Panc1 (cell line): ENCODE measurements around the gene DAB2IP.

Experiments used
- POLR2AphosphoS5 ChIP-seq: IDR thresholded peaks from 2 replicates; pipeline ENCODE4 v1.6.1; 2012; ENCODE audit warnings: mild to moderate bottlenecking, low read depth, low read length, moderate library complexity
- TF ChIP-seq, protein P1 (sequence below): fragments of 450-650 bp; IDR thresholded peaks from 2 replicates; pipeline ENCODE4 v1.5.1; 2017; ENCODE audit warnings: mild to moderate bottlenecking

DNA sequence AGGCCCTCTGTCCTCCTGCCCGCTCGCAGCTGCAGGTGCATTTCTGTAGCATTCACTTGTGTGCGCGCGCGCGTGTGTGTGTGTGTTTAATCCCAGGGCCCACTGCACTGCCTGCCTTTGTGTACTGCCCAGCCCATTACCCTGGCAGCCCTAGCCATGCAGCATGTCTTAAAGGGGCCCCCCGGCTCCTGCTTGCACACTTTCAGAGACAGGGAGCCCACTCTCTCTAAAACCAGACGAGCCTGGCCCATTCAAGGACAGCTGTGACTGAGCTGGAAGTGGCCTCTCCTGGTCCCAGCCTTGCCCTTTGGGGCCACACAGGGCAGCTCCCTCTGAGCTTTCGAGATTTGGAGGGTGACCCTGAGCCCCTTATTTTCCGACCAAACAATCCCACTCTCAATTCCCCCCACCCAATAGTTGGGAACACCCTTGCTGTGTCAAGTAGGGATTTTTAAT lies 98.9 kb downstream of the DAB2IP start:
- TF ChIP-seq, protein P1, sequence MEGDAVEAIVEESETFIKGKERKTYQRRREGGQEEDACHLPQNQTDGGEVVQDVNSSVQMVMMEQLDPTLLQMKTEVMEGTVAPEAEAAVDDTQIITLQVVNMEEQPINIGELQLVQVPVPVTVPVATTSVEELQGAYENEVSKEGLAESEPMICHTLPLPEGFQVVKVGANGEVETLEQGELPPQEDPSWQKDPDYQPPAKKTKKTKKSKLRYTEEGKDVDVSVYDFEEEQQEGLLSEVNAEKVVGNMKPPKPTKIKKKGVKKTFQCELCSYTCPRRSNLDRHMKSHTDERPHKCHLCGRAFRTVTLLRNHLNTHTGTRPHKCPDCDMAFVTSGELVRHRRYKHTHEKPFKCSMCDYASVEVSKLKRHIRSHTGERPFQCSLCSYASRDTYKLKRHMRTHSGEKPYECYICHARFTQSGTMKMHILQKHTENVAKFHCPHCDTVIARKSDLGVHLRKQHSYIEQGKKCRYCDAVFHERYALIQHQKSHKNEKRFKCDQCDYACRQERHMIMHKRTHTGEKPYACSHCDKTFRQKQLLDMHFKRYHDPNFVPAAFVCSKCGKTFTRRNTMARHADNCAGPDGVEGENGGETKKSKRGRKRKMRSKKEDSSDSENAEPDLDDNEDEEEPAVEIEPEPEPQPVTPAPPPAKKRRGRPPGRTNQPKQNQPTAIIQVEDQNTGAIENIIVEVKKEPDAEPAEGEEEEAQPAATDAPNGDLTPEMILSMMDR, result no peak
- TF ChIP-seq POLR2AphosphoS5, result no peak
